ENCODE results near the gene OSBPL5. TPM values are rescaled to one million over a fixed set of nuclear protein-coding genes. Genes with fewer than 3 reads are reported as not detected.

The OSBPL5 gene
- total and polyA plus RNA-seq, 2 donors from 2014 or later: 8.5 to 63.0 TPM

- Histone ChIP-seq H3K36me3 (ENCODE audit: control insufficient read depth in 2 of 3, insufficient read depth in 3 of 3, low read length in 3 of 3) (no peaks in the 10 kb centered on the region), H3K9ac (ENCODE audit: low read length in 3 of 3) (no peak overlapping the region), H3K9me3 (ENCODE audit: control insufficient read depth in 2 of 3, insufficient read depth in 1 of 3, low read length in 3 of 3) (no peaks in the 10 kb centered on the region), H3K27ac (ENCODE audit: low read depth in 2 of 2, low read length in 2 of 2) (no peak overlapping the region), H3K4me1 (ENCODE audit: control insufficient read depth in 2 of 3, insufficient read depth in 2 of 3, low read depth in 1 of 3, low read length in 3 of 3) (peaks cover 0 to 10% (median 8%) of the 10 kb centered on the region in 3 donors), H3K4me3 (ENCODE audit: low read length in 3 of 3) (no peak overlapping the region), H3K27me3 (ENCODE audit: control insufficient read depth, insufficient read depth, low read length) (no peaks in the 10 kb centered on the region)
- DNase-seq (no peak), FAIRE-seq (no peak)
- TF ChIP-seq CTCF (IDR thresholded peaks at IDR 0.05; ENCODE audit: borderline replicate concordance, extremely low read depth, insufficient read depth): no peak
- intact Hi-C loops (cut with DNase I): no loop called here
Measured at GRCh38 chr11:3148255-3148989, 16.7 kb downstream of the OSBPL5 start.

- Histone ChIP-seq H3K27ac (ENCODE audit: low read depth in 2 of 2, low read length in 2 of 2) (no peak overlapping the region), H3K9ac (ENCODE audit: low read length in 3 of 3) (no peak overlapping the region), H3K27me3 (ENCODE audit: control insufficient read depth, insufficient read depth, low read length) (no peaks in the 10 kb centered on the region)
Measured at GRCh38 chr11:3147626-3148025, 17.5 kb downstream of the OSBPL5 start.

GRCh38 chr11:3147257-3147619, 17.9 kb downstream of the OSBPL5 start:
- Histone ChIP-seq H3K27me3 (ENCODE audit: control insufficient read depth, insufficient read depth, low read length) (no peaks in the 10 kb centered on the region), H3K4me1 (ENCODE audit: control insufficient read depth in 2 of 3, insufficient read depth in 2 of 3, low read depth in 1 of 3, low read length in 3 of 3) (peaks cover 0 to 7% (median 0%) of the 10 kb centered on the region in 3 donors), H3K4me3 (ENCODE audit: low read length in 3 of 3) (no peak overlapping the region), H3K36me3 (ENCODE audit: control insufficient read depth in 2 of 3, insufficient read depth in 3 of 3, low read length in 3 of 3) (no peaks in the 10 kb centered on the region), H3K27ac (ENCODE audit: low read depth in 2 of 2, low read length in 2 of 2) (no peak overlapping the region), H3K9me3 (ENCODE audit: control insufficient read depth in 2 of 3, insufficient read depth in 1 of 3, low read length in 3 of 3) (no peaks in the 10 kb centered on the region), H3K9ac (ENCODE audit: low read length in 3 of 3) (no peak overlapping the region)
- intact Hi-C loops (cut with DNase I): no loop called here
- no peak for TF ChIP-seq CTCF (IDR thresholded peaks at IDR 0.05; ENCODE audit: borderline replicate concordance, extremely low read depth, insufficient read depth)
- no peak for FAIRE-seq
- DNase-seq: peak in 1 of 5 donors; percentile 89

More at GRCh38 chr11:3147626-3148025, 17.5 kb downstream of the OSBPL5 start:
- H3K36me3 ChIP-seq (ENCODE audit: control insufficient read depth in 2 of 3, insufficient read depth in 3 of 3, low read length in 3 of 3): no peaks in the 10 kb centered on the region
- H3K9me3 ChIP-seq (ENCODE audit: control insufficient read depth in 2 of 3, insufficient read depth in 1 of 3, low read length in 3 of 3): no peaks in the 10 kb centered on the region
- no peak overlapping the region for H3K4me3 ChIP-seq (ENCODE audit: low read length in 3 of 3)
- no peak for FAIRE-seq
- H3K4me1 ChIP-seq (ENCODE audit: control insufficient read depth in 2 of 3, insufficient read depth in 2 of 3, low read depth in 1 of 3, low read length in 3 of 3): peaks cover 0 to 7% (median under 1%) of the 10 kb centered on the region in 3 donors
- DNase-seq: no peak
- no peak for TF ChIP-seq CTCF (IDR thresholded peaks at IDR 0.05; ENCODE audit: borderline replicate concordance, extremely low read depth, insufficient read depth)
- intact Hi-C loops (cut with DNase I): no loop called here
